ENCODE data around the gene IMPACT.

IMPACT gene

DNA sequence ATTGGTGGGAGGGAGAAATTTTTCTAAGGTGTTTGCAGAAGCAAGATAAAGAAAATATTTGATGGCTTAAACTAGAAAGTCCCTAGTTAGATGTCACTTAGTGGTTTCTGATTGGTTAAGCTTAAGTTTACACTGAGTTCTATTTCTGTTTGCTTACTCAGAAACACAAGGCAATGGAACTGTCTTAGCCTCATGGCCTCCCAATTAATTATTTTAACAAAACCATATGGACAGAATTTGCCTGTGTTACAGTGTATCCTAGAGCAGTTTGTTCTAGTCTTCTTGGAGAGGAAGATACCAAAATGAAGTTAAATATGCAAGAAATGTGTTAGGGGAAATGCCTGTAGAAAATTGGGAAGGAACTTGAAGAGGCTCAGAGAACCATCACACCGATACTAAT is 4.6 kb upstream of the IMPACT start:
- DNase-seq (ENCODE audit: low spot score), result no peak

GRCh38 chr18:24426073-24426397 is 435 bp upstream of the IMPACT start:
- DNase-seq (ENCODE audit: low spot score), result no peak

DNA sequence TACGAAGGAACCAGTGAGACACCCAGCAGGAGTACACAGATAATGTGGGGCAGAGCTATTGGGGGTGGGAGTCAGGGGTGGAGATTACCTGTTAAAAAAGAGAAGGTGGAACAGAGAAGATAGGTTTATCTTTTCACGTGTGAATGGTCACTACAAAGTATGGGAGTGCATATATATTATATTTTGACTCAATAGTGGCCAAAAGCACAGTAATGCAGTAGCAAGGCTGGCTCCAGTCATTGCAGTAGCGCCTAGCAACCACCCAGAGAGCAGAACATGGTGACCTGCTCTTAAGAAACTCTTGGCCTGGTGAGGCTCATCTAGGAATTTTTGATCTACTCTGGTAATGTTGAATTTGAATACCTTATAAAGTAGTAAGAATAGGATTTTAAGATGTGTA is 1.0 kb downstream of the IMPACT start:
- peak; percentile 15 for DNase-seq (ENCODE audit: low spot score)

- DNase-seq (ENCODE audit: low spot score), result no peak
These were observed 2.2 kb downstream of the IMPACT start for GRCh38 chr18:24428709-24429108.

DNA sequence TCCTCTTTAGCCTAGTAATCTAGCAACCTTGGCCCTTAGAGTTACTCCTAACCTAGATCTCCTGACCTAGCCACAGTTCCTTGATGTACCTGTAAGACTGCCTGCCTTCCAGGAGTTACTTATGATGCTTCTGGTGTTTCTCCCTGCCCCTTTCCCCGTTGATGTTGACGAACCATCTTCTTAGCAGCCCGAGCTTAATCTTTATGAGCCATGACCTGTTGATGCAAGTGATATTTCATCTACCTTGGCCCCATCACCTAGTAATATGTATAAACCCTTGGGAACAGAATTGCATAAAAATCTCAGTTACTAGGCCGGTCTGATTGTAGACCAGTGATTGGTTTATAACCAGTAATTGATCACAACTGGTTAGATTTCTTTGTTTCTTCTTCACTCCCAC is 2.7 kb downstream of the IMPACT start:
- DNase-seq (ENCODE audit: low spot score), result no peak

- no peak for DNase-seq (ENCODE audit: low spot score)
These were observed 6.1 kb downstream of the IMPACT start for GRCh38 chr18:24432618-24433017.

- no peak for DNase-seq (ENCODE audit: low spot score)
These were observed 10.5 kb downstream of the IMPACT start for GRCh38 chr18:24436939-24437338.

- no peak for DNase-seq (ENCODE audit: low spot score)
These were observed 17.4 kb downstream of the IMPACT start for GRCh38 chr18:24443870-24444269.

GRCh38 chr18:24446453-24446852 is 20.0 kb downstream of the IMPACT start:
- DNase-seq (ENCODE audit: low spot score), result no peak

DNA sequence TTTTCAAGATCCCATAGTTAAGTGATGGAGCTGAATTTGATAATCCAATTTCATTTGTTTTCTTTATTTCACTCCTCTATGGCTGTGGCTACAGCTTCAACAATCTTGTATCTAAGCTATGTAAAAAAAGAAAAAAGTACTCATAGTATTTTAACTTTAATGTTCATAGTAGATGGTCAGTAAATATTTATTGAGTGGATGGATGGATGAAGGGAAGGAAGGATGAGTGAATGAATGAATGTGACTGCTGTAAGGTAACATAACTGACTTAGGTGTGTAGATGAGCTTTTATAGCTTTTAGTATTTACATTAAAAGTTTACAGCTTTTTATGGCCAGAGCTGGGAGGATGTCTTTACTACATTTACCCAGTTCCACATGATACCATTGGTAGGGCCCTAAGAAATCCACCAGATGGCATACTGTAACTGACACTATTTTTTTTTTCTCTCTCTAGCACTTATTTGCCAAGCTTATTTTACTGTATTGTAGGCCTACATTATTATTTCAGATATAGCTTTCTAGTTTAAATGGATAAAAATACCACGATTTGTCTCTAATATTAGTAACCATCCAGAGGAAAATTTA is 20.6 kb downstream of the IMPACT start:
- no peak for DNase-seq (ENCODE audit: low spot score)

DNA sequence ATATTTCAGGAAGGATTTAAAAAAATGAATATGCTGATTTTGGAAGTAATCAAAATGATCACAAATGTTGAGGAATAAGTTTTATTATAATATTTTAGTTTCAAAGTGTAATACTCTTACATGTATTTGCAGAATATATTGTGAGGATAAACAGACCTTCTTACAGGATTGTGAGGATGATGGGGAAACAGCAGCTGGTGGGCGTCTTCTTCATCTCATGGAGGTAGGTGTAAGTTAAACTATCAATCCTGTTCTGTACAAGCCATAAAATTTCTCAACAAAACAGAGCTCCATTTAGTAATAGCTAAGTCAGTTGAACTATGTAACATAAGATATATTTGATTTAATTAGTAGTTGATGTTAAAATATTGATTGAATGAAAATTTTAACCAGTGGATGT is 21.5 kb downstream of the IMPACT start:
- no peak for DNase-seq (ENCODE audit: low spot score)

- DNase-seq (ENCODE audit: low spot score), result no peak
These were observed 30.1 kb downstream of the IMPACT start for GRCh38 chr18:24456549-24456948.

- DNase-seq (ENCODE audit: low spot score), result no peak
These were observed 33.3 kb downstream of the IMPACT start for GRCh38 chr18:24459772-24460171.

DNA sequence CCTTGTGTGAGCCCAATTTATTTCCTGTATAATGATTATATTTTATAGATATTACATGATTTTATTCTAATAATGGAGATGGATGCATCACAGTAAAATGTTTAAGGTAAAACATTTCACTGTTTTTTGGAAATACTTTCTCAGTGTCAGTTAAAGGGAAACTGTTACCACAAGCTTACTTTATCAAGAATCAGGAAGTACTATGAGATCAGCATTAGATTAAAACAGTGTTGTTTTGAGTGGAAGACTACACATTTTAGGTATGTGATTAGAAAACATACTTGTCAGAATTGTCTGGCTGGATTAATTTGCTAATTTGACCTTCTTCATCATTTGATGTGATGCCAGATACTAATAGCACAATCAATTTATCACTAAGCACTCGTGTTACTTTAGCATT is 33.9 kb downstream of the IMPACT start, which contains the start of gene HRH4:
Gene HRH4 (plus strand): TSS at position 250 of the 400 bp plus-strand sequence. CDS start 92 bp downstream, at position 342.
- no peak for DNase-seq (ENCODE audit: low spot score)

GRCh38 chr18:24461996-24462395 is 35.5 kb downstream of the IMPACT start:
- DNase-seq (ENCODE audit: low spot score), result no peak

GRCh38 chr18:24462838-24463775 is 36.6 kb downstream of the IMPACT start:
- DNase-seq (ENCODE audit: low spot score), result no peak

GRCh38 chr18:24465486-24465885 is 39.0 kb downstream of the IMPACT start:
- no peak for DNase-seq (ENCODE audit: low spot score)

- no peak for DNase-seq (ENCODE audit: low spot score)
These were observed 40.3 kb downstream of the IMPACT start for GRCh38 chr18:24466771-24467170.

- DNase-seq (ENCODE audit: low spot score), result no peak
These were observed 43.6 kb downstream of the IMPACT start for GRCh38 chr18:24470022-24470618.

GRCh38 chr18:24470805-24471204 is 44.3 kb downstream of the IMPACT start:
- no peak for DNase-seq (ENCODE audit: low spot score)

GRCh38 chr18:24472591-24472990 is 46.1 kb downstream of the IMPACT start:
- no peak for DNase-seq (ENCODE audit: low spot score)

GRCh38 chr18:24474406-24474805 is 47.9 kb downstream of the IMPACT start:
- no peak for DNase-seq (ENCODE audit: low spot score)

DNA sequence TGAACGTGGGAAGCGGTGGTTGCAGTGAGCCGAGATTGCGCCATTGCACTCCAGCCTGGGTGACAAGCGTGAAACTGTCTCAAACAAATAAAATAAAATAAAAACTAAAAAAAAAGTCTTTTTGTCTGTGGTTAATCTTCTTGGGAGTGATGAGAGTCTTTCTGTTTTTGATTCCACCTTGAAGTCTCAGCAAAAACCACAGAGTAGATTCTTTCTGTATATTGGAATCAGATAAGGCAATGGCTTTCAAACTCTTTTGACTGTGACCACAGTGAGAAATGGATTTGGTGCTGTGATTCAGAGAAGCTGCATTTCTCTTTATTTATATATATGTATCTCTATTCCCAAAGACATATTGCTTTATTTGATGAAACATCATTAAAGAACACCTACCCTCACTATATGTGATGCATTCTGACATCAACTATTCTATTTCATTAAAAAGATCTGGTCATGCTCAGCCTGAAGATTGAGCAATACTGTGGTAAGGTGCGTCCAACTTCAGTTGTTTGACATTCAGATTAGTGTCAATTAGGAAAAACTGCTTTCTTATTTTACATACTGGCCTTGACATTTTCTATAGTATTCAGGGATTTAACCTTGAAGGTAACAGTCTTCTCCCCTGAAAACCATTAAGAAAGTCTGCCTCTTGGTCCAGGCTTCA is 49.6 kb downstream of the IMPACT start:
- no peak for DNase-seq (ENCODE audit: low spot score)

Measured in kidney capillary endothelial cell (primary cell).